GM12872 (cell line): ENCODE data around the gene RALGAPB.

Source experiments
- TF ChIP-seq, protein P1 (sequence below): IDR thresholded peaks from 3 replicates; pipeline ENCODE4 v1.5.1; 2011; ENCODE audit warnings: low read depth, mild to moderate bottlenecking, low read length, moderate library complexity; ENCODE audit not compliant: insufficient read depth

RALGAPB gene

DNA sequence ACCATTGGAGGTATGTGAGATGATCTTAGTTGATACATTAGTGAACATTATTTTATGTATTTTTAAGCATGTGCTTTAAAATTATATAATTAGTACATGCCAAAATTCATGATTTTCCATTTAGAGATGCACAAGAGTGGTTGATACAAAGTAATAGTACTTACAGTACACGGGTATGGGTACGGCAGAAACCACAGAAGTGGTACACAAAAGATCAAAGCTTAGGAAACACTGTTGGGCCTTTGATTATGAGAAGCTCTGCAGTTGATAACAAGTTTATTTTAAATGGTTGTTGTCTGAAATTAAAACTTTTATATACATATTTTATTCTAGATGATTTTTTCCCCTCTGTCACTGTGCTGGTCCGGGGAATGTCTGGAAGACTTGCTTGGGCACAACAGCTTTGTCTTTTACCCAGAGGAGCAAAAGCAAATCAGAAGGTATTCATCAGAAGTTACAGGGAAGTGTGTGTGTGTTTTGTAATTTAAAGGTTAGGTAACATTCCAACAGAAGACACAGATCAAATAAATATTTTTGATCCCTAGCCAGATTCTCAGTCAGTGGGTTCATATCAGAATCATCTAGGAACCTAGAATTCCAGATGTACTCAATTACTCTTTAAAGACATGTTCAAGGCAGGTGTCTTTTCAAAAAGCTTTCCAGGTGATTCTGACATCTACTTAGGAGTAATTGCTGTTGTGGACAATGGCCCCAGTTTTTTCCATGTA is 75.9 kb downstream of the RALGAPB start:
- TF ChIP-seq, protein P1, sequence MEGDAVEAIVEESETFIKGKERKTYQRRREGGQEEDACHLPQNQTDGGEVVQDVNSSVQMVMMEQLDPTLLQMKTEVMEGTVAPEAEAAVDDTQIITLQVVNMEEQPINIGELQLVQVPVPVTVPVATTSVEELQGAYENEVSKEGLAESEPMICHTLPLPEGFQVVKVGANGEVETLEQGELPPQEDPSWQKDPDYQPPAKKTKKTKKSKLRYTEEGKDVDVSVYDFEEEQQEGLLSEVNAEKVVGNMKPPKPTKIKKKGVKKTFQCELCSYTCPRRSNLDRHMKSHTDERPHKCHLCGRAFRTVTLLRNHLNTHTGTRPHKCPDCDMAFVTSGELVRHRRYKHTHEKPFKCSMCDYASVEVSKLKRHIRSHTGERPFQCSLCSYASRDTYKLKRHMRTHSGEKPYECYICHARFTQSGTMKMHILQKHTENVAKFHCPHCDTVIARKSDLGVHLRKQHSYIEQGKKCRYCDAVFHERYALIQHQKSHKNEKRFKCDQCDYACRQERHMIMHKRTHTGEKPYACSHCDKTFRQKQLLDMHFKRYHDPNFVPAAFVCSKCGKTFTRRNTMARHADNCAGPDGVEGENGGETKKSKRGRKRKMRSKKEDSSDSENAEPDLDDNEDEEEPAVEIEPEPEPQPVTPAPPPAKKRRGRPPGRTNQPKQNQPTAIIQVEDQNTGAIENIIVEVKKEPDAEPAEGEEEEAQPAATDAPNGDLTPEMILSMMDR = no peak

- TF ChIP-seq, protein P1 = peak; percentile 31; the same call in 2 of the 3 replicates
Measured at GRCh38 chr20:38550274-38550673, 77.6 kb downstream of the RALGAPB start.

- TF ChIP-seq, protein P1 = no peak
Measured at GRCh38 chr20:38551056-38551626, 78.5 kb downstream of the RALGAPB start.

GRCh38 chr20:38554986-38555385 is 82.3 kb downstream of the RALGAPB start:
- TF ChIP-seq, protein P1 = no peak

DNA sequence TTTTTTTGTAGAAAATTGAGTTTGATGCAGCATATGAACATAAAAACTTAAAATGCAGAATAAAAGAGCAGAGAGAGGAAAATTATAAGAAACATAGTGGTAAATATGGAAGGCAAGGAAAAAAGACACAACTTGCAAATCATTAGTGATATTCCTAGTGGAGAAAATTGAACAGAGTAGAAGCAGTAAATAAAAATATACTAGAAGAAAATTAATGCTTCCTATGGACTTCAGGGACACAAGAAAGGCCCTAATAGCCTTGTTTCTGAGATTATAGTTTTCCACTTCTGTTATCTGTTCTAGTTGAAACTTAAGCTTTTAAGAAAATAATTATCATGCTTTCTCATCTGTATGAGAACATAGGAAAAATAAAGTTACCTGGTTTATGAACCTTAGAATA is 82.8 kb downstream of the RALGAPB start:
- TF ChIP-seq, protein P1 = no peak

GRCh38 chr20:38557174-38557573 is 84.5 kb downstream of the RALGAPB start:
- TF ChIP-seq, protein P1 = no peak

DNA sequence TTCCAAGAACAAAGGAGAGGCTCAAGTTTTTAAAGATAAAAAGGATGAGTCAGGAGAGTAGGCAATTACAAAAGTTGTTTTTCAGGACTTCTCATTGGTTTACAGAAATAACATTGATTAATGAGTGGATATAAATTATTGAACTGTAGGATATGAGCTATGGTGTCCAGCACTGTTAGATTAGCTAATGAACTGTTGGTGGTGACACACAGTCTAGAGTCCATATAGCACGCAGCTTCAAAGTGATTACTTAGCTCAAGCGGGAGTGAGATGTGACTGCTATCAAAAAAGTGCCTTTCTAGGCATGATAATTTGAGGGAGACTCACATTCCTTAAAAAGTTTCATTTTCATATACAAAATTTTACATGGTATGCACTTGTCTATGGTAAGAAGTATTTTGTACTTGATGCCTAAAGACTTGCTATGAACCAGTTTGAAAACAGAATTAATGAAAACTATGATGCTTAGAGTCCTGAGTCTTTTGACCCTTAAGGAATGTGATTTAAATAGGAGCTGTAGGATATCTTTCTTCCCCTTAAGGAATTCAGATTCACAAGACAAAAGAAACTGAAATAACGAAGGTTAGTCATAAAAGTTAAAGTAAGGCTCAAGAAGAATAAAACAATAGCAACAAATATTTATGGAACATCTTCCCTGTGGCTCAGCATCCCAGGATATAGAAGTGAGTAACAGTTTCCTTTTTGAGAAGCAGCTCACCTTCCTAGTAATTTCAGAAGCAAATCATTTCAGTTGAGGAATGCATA is 86.1 kb downstream of the RALGAPB start:
- TF ChIP-seq, protein P1 = no peak
